Bone marrow (tissue), 2 donors: ENCODE data around the gene C8A.

Experiments used
- DNase-seq, 2 donors: peaks; one replicate each; lab custom pipeline; 2025; lab: John Stamatoyannopoulos, UW

C8A gene

DNA sequence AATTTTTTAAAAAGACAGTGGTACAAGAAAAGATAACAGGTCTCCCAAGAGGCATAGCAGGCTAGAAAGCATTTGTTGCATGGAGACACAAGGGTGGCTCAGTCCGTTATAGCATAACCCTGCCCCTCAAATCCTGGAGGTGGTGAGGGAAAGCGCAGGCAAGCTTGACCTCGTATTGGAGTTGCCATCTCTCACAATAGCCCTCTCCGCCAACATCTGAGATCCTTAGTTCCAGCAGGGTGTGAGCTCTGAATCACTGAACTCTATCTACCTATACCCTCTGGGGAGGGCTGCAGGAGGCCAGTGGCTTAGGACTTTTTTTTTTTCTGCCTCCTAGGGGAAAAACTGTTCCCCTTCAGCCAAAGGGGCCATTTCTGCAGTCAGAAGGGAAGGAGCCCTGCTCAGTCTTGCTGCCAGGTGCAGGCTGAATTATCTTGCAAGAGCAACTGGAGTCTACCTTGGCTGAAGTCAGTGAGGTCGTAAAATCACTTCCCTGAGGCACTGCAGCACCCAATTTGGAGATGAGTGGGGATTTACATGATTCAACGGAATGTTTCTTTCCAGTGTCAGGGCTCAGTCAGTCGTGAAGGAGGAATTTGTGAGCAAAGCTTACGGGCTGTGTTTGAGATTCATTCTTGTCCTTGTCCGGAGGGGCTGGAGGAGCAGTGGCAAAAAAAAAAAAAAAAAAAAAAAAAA lies 17.2 kb upstream of the C8A start:
- no peak for DNase-seq

DNA sequence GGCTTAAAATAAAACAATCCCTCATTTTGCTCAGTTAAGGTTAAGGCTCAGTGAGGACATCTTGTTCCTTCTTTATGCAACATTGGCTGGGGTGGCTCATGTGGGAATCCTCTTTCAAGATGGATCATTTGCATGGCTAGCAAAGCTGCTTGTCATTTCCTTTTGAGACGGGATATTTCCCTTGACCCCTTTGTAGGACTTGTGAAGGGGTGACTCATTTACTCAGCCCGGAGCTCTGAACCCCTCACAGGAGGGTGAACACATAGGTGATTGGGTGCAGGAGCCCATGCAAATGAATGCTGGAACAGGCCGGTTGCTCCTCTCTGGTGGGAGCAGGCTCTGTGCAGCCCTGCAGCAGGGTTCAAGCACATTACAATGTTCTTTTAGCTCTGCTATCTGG lies 15.8 kb upstream of the C8A start:
- no peak for DNase-seq

DNA sequence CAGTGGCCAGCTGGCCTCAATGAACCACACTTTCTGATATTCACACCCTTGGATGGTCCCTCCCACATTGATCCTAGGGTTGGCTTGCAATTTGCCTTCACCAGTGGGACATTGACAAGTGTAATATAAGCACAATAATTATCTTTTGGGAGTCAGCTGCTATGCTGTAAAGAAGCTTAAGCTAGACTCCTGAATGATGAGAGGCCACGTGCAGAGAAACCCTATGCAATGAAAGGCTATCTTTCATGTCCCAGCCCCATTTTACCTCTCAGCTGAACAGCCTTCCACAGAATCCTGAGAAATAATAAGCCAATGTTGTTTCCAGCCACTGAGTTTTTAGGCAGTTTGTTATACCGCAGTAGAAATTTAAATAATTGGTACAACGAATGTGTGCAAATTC lies 11.1 kb upstream of the C8A start:
- no peak for DNase-seq

DNA sequence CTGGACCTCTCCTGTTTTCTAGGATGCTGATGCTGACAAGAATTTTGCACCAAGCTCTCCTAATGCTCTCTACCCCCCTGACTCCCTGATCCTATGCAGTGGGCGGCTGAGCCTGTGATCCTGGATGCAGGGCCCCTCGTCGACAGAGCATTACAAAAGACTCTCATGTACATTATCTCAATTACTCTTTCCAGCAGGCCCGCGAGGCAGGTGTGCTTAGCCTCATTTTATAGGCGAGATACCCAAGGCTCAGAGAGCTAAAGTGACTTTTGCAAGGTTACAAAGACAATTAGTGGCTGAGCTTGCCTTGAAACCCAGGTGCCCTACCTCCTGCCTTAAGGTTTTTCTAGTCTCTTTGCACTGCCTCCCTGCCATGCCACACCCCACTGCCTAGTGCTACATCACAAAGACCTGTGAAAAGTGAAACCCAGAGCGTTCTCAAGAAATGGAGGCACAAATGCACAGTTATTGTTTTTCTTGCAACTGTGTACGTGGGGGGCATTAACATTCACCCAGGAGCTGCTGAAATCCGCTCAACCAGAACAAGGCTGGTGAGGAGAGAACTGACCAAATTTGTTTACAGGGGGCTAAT lies 10.0 kb upstream of the C8A start:
- DNase-seq, result no peak

DNA sequence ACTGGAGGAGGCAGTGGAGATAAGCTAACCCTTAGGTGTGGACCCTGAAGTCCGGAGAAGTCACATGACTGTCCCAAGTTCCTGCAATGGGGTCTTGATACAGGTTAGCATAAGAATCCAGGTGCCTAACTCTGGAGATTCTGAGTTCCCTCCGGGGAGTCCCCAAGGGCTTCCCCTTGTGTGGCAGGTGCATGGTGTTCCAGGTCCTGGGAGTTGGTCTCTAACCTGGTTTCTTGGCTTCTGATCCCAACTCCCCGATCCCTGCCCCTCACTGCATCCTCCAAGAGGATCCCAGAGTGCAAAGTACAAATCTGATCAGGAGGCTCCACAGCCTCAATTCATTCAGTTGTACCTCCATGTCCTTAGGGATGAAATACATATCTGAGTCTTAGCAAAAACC lies 9.3 kb upstream of the C8A start:
- no peak for DNase-seq

DNA sequence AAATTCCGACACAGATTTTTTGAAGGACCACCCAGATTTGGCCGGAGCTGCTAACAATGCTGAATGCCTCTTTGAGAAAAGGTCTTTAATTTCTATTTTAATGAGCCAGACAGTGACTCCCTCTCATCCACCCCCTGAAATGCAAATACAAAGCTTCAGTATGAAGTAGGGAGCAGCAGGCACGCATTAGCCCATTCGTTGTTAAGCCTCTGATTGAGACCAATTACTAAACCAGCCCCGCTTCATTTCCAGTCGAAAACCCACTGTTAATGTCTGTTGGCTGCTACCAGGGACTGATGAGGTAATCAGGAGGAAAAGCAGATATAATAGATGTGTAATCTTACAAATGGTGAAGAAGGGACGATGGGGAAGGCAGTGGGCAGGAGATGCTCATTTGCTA lies 4.8 kb upstream of the C8A start:
- DNase-seq, result no peak

DNA sequence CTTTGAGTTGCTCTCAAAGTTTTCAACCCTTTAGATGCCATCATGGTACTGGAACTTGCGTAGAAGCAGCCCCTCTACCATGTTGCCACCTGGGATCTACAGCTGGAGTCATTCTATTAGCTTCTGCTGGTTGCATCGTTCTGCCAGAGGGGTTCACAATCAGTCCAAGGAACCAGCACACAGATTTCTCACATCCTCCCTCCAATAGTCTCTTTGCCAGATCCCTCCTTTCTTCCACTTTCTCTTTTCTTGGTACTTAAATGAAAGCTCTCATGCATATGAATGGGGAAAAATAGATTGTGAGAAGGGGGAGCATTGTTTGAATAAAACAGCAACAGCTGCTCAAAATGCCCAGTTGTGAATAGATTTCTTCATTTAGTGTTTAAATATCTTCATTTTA lies 4.2 kb upstream of the C8A start:
- DNase-seq, result no peak

DNA sequence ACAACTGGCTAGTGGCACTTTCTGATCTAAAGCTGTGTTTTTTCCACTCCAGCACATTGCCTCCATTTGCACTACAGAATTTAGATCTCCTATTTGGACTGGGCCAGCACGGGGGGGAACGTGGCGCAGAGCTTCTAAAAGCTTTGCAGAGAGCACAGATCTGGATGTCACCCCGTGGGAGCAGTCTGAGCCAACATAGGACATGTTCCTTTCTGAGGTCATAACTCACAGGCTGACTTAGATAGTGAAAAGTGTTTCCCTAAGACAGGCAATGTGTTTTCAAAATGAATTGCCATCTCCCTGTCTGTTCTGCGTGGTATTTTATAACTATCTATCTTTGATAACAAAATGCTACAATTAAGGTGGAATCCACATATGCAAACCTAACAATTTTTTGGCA lies 3.7 kb upstream of the C8A start:
- no peak for DNase-seq

DNA sequence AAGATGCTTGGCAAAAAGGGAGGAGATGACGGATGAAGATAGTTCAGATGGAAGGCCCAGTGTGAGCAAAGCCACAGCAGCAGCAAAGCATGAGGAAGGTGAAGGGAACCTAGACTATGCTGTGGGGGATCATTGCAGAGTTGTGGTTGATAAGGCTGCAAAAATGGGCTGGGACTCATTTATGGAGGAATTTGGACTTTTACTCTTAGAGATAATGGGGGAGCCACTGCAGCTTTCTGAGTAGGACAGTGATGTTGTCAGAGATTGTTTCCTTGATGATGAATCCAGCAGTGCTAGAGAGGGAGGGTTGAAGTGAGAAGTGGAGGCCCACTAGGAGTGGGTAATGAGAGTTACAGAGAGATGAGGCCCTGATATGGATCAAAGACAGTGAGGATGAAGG lies 2.1 kb upstream of the C8A start:
- DNase-seq, result no peak

DNA sequence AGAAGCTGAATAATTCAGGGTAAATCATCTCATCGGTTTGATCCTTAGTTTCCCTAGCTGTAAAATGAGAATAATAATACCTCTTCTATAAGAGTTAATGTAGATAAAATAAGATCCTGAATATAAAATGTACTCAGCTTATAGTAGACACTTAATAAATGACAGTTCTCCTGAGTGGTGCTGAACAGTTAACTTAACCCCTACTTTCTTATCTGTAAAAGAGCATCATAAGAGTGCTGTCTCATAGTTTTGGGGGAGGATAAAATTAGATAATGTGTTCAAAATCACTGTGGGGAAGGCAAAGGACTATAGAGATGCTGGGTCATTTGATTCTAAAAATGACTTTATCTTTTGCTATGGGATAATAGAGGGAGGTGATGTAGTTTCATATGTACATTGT lies 593 bp downstream of the C8A start:
- DNase-seq, result no peak

DNA sequence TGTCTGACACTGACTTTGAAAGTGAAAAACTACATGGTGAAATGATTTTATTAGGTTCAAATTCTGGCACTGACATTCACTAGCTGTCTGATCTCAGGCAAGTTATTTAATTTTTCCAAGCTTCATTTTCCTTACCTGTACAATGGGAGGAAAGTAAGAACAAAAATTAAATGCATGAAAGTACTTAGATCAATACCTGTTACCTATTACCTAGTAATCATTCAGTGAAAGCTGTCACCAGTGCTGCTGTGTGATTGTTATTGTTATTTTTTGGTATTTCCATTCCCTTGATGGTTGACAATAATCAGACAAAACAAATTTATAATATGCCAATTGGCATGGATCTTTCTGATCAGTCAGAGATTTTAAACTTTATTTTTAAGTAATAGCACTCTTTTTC lies 1.6 kb downstream of the C8A start:
- no peak for DNase-seq

DNA sequence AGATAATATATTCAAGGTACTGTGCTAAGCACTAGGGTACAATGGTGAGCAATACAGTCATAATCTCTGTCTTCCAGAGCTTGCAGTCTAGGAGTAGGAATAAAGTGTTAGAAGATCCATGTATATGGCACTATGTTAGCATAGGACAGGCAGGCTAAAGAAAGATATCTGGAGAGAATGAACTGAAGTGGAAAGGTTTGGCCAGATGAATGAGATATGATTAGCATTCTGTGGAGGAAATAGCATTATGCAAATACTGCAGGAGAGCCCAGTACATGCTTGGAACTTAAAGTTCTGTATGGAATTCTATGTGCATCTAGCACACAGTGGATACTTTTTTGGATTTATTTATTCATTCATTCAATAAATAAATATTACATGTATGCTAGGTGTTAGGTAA lies 4.7 kb downstream of the C8A start:
- DNase-seq, result no peak

DNA sequence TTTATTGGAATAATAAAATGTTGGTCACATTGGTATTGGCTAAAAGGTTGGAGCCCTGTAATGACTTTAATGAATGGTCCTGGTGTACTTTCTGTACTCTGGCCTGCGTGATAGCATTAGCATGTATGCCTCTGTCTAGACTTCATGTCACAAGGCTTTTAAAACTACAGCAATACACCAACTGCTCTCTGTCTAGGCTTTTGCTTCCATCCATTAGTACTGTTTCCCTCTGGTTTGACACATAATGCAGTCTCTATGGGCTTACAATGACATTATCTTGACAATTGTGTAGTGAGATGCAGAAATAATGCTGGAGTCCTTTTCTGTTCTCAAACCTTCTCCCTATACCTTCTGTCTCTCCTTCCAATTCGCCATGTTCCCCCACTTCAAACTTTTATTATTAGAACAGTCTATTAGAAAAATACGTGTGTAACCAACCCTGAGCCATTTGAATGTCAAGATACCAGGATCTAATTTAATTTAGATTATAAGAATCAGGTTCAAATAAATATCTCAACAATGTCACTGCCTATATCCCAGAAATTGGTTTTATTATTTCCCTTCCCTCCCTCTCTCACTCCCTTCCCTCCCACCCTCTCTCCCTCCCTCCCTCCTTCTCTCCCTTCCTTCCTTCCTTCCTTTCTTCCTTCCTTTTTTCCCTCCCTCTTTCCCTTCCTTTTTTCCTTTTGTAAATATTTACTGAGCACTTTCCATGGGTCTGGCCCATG lies 8.8 kb downstream of the C8A start:
- DNase-seq, result no peak

DNA sequence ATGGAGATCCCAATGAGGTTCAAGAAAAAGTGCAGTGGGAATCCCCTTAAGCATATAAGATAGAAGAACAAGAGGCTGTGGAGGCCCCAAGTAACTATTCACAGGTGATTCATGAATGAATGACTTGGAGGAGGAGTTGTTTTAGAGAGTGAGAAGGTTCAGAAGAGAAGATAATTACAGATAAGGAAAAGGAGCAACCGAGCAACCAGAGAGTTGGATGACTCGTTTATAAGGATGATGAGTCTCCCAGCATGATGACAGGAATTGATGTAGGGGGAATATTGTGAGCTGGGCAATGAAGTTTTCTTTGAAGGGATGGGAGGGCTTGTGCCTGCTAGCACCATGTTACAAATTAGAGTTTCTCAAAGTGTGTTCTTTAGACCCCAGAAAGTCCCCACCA lies 9.8 kb downstream of the C8A start:
- no peak for DNase-seq

DNA sequence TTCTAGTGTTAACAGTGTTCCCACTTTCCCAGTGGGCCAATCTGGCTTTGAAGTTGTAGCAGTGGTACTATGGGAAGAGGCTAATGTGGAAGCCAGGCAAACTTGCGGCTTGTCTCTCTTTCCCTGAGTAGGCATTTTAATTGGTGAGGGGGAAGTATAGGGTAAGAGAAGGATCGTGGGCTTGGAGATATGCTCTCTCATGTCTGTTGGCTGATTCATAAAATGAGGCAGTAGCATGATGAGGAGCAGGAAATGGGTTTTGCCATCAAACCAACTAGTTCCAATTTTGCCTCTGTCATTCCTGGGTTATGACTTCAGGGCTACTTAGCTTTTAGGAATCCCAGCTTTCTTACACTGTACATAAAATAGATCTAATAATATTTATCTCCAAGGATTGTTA lies 12.1 kb downstream of the C8A start:
- DNase-seq, result no peak

DNA sequence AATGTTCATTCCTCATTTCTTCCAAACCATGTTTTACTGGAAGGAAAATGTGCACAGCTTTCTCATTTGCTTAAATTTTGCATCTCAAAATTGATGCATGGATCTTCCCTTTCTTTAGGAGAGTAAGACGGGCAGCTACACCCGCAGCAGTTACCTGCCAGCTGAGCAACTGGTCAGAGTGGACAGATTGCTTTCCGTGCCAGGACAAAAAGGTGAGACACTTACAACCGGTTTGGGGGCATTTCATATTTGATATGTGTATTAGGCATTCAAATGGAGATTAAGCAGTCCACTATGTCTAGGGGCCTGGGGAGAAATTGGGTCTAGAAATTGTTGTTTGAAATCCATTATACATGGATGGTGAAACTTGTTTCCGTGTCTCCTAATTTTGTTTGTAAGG lies 12.9 kb downstream of the C8A start:
- DNase-seq, result no peak

DNA sequence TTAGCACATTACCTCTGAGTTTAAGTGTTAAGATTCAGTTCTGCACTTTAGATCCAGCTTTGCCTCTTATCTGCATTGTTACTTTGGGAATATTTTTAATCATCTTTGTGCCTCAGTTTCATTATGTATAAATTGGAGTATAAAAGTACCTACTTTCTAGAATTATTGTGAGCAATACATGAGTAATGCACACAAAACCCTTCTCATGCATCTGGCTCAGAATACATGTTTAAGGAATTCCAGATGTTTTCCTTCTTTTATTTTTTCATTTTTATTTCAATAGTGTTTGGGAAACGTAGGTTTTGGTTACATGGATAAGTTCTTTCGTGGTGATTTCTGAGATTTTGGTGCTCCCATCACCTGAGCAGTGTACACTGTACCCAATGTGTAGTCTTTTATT lies 14.2 kb downstream of the C8A start:
- no peak for DNase-seq

DNA sequence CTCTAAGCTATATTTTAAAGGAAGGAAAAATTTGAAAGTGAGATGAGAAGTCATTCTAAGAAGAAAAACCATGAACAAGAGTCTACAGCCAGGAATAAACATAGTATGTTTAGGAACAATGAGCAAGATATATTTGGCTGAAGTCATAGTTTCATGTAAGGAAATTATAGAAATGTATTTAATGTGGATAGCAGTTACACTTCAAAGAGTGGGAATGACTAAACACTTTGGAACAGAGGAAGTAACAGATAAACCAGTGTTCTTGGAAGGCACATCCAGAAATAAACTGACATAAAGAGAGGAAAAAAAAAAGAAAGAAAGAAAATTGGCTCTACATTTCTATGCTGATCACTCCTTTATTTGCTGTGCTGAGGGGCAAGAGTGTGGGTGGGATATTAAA lies 18.0 kb downstream of the C8A start:
- DNase-seq, result no peak

DNA sequence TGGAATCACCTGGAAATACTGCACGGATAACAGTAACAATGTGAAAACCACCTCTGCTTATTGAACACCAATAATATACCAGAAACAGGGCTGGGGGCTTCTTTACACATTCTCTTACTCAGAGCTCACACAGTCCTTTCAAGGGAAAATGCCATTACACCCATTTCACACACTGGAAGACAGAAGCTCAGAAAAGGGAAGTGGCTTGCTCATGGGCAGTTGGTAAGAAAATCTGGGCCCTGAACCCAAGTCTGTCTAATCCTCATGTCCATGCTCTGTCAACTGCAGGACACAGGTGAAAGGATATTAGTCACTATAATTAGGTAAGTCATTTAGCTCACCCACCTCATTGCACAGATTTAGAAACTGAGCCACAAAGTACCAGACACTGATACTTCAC lies 18.6 kb downstream of the C8A start:
- DNase-seq, result no peak

DNA sequence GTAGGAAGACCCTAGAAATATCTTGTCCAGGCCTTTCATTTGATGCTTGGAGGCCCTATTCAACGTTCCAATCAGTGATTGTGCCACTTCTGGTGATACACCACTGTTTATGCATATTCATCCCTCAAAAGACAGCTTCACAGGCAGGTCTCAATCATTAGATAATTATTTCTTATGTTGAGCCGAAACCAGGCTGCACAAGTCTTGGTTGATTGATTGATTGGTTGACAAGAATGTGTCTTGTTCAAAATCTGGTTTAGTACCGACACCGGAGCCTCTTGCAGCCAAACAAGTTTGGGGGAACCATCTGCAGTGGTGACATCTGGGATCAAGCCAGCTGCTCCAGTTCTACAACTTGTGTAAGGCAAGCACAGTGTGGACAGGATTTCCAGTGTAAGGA lies 20.1 kb downstream of the C8A start:
- DNase-seq, result no peak

DNA sequence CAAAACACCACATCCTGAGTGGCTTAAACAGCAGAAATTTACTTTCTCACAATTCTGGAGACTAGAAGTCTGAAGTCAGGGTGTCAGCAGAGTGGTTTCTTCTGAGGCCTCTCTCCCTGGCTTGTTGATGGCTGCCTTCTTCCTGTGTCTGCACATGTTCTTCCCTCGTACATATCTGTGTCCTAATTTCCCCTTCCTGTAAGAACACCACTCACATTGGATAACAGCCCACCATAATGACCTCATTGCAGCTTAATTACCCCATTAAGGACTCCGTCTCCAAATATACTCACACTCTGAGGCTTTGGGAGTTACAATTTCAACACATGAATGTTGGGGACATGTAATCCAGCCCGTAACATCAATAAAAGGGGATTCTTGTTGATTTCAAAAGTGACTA lies 23.4 kb downstream of the C8A start:
- no peak for DNase-seq

DNA sequence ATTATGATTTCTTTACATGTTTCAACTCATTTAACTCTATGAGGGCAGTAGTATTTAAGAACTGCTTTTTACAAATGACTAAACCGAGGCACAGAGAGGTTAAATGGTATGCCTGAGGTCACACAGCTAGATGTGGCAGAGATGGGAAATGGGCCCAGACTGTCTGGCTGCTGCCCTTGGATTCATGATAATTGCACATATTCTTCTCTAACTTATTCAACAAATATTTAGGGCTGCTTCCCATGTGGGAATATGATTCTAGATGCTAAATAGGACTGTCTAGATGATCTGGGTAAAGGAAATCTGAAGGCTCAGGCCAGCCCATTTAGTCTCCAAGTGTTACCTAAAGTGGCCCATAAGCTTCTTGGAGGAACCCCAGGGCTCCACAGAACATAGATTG lies 26.2 kb downstream of the C8A start:
- no peak for DNase-seq

DNA sequence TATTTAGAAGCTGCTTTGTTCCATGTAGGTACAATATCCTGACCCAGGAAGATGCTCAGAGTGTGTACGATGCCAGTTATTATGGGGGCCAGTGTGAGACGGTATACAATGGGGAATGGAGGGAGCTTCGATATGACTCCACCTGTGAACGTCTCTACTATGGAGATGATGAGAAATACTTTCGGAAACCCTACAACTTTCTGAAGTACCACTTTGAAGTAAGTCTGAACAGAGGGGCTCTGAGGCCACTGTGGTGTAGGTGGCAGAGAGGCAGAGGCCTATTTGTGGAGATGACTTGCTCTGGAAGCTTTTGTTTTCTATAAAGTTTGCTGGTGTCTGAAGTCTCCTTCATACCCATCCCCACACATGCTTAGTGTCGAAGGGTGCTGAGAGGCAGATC lies 26.8 kb downstream of the C8A start:
- no peak for DNase-seq

DNA sequence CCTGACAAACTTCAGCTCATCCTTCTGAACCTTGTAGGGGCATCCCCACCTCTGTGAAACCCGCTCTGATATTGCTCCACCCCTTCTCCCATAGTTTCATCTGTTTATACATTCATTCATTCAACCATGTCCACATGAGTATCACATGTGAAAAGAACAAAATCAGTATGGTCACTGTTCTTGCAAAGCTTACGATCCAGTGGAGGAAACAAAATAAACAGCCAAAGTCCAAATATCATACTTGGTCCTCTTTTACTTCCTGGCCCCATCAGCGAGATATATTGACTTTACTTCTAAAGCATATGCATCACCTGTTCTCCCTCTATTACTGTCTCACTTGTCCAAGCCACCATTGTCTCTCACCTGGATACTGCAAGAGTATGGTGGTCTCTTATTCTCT lies 35.6 kb downstream of the C8A start:
- no peak for DNase-seq
